ENCODE data around the gene BANP. TPM values are rescaled to one million over a fixed set of nuclear protein-coding genes. Genes with fewer than 3 reads are reported as not detected.
"Not testable (repeated sequence)": the region's sequence is repeated elsewhere in the genome, so short reads cannot be mapped to it uniquely, and the experiment has no call there.

The BANP gene
- total RNA-seq, 1 donor from 2014 or later: 44.0 TPM

DNA sequence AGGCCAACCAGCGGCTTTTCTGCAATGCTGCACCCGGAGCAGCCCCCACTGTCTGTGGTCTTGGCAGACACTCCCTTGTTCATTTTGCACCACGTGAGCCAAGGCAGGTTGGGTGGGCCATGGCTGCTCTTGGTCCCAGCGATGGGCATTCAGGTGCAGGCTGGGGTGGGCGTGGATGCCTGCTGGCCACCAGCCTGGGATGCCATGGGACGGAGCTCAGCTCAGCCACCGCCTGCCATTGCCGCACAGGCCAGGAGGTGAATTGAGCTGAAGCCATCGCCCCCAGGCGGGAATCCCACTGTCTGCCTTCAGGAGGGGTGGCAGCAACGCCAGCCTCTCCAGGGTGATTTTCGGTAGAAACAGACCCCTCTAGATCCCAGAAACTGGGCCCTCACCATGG is 155.3 kb downstream of the BANP start:
- H3K27ac ChIP-seq; DNase-seq (ENCODE audit: extremely low spot score in 2 of 2); intact Hi-C loops (cut with DNase I); H3K9me3 ChIP-seq; H3K4me3 ChIP-seq; H3K4me1 ChIP-seq; H3K27me3 ChIP-seq; H3K36me3 ChIP-seq: not testable (repeated sequence)

DNA sequence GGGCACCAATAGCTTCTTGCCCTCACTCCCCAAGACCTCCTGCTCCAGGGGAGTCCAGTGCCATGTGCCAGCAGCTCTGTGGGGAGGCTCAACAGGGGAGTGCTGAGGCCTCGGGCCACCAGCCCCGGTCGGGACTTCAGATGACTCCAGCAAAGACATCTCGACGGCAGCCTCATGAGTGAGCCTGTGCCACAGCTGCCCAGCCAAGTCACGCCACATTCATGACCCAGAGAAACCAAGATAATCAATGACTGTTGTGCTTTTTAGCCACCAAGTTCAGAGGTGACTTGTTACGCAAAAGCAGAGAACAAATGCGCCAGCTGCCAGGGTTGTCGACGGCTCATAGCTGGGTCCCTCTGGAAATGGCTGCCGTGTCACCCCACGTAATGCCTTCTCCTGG is 157.5 kb downstream of the BANP start:
- no peaks in the 10 kb centered on the region for H3K4me1 ChIP-seq
- no peaks in the 10 kb centered on the region for H3K36me3 ChIP-seq
- TF ChIP-seq, protein P1, sequence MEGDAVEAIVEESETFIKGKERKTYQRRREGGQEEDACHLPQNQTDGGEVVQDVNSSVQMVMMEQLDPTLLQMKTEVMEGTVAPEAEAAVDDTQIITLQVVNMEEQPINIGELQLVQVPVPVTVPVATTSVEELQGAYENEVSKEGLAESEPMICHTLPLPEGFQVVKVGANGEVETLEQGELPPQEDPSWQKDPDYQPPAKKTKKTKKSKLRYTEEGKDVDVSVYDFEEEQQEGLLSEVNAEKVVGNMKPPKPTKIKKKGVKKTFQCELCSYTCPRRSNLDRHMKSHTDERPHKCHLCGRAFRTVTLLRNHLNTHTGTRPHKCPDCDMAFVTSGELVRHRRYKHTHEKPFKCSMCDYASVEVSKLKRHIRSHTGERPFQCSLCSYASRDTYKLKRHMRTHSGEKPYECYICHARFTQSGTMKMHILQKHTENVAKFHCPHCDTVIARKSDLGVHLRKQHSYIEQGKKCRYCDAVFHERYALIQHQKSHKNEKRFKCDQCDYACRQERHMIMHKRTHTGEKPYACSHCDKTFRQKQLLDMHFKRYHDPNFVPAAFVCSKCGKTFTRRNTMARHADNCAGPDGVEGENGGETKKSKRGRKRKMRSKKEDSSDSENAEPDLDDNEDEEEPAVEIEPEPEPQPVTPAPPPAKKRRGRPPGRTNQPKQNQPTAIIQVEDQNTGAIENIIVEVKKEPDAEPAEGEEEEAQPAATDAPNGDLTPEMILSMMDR (IDR thresholded peaks at IDR 0.05): no peak
- no peak for TF ChIP-seq POLR2AphosphoS5 (IDR thresholded peaks at IDR 0.05; ENCODE audit: insufficient read depth in 1 of 2, low read depth in 1 of 2)
- no peaks in the 10 kb centered on the region for H3K27me3 ChIP-seq
- no peak overlapping the region for H3K27ac ChIP-seq
- intact Hi-C loops (cut with DNase I): no loop called here
- H3K9me3 ChIP-seq: no peaks in the 10 kb centered on the region
- no peak for DNase-seq (ENCODE audit: extremely low spot score in 2 of 2)
- H3K4me3 ChIP-seq: no peak overlapping the region

DNA sequence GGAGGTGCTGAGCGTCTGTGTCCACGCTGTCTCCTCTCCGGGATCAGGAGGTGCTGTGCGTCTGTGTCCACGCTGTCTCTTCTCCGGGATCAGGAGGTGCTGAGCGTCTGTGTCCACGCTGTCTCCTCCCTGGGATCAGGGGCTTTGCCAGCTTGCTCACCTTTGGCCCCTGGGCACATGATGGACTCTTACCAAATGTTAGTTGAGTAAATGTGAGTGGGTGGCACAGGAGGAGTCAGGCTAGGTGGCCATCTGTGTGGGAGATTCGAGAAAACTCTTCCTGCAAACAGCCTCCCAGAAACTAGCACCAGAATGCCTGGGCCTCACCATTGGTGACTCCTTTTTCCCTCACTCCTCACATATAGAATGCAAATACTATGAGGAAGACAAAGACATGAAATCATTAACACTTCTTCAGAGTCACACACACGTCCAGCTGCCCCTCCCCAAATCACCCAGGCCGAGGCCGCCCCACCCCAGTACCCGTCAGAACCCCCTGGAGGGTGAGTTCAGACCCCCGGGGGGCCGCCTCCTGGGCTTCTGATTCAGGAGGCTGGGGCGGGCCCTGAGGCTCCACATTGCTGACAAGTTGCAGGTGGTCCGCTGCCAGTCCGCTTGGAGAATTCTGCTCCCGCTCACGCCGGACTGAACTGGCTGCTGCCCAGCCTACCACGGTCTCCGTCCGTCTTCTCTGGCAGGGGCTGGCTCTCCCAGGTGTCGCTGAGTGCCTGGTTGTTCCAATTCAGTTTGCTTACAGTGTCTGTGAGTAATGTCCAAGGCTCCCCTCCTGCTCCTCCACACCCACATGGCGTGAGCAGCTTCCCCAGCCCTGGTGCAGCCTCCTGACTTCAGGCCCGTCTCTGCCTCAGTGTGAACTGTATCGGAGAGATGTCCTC is 158.7 kb downstream of the BANP start:
- H3K27ac ChIP-seq; intact Hi-C loops (cut with DNase I); H3K4me3 ChIP-seq; H3K36me3 ChIP-seq; H3K4me1 ChIP-seq; DNase-seq (ENCODE audit: extremely low spot score in 2 of 2); H3K9me3 ChIP-seq; H3K27me3 ChIP-seq: not testable (repeated sequence)

DNA sequence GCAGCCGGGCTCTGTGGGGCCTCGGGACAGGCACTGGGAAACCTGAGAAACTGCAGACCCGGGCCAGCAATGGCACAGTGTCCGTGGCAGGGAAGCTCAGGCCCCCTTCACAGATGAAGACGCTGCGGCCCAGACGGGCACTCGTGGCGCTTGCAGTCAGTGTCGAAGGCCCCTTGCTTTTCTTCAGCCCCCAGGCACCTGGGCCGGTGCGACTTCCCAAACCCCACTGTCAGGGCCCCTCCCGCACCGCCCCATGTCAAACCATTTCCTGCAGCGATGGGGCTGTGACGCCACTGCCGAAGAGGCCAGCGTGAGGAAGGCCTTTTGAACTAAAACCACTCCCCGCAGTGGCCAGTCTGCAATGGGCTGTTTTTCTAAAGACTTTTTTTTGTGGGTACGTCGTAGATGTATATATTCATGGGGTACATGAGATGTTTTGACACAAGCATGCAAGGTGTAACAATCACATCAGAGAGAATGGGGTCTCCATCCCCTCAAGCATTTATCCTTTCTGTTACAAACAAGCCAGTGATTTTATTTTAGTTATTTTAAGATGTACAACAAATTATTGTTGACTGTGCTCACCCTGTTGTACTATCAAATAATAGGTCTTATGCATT is 159.8 kb downstream of the BANP start:
- H3K27me3 ChIP-seq; H3K4me1 ChIP-seq; H3K36me3 ChIP-seq; intact Hi-C loops (cut with DNase I); H3K27ac ChIP-seq; H3K9me3 ChIP-seq; H3K4me3 ChIP-seq; DNase-seq (ENCODE audit: extremely low spot score in 2 of 2): not testable (repeated sequence)

DNA sequence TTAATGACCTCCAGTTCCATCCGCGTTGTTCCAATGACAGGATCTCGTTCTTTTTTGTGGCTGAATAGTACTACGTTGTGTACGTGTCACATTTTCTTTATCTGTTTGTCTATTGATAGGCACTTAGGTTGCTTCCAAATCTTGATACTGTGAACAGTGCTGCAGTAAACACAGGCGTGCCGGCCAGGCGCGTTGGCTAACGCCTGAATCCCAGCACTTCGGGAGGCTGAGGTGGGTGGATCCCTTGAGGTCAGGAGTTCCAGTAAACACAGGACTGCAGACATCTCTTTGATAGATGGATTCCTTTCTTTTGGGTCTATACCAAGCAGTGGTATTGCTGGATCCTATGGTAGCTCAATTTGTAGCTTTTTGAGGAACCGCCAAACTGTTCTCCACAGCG is 160.7 kb downstream of the BANP start:
- H3K27me3 ChIP-seq; H3K36me3 ChIP-seq; H3K9me3 ChIP-seq; H3K27ac ChIP-seq; H3K4me3 ChIP-seq; H3K4me1 ChIP-seq; intact Hi-C loops (cut with DNase I); DNase-seq (ENCODE audit: extremely low spot score in 2 of 2): not testable (repeated sequence)

DNA sequence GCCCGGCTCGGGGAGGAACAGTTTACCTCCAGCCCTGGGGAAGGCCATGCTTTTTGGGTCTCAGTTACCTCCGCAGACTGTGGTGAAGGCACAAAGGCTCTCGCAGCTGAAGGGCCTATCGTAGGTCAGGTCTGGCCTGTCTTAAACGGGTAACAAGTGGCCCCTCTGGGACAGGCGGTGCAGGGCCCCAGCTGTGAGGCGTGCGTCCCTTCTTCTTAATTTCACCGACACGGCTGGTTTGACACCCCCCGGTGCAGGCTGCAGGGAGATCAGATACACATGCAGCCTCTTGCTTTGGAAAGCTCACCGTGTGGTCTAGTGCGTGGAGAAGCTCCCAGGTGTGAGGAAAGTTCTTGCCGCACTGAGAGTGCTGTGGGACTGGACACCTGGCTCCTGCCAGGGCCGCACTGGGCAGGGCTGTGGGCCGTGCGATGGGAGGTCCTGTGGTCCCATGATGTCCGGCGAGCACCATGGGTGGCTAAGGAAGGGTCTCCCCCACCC is 162.4 kb downstream of the BANP start:
- Histone ChIP-seq H3K9me3 (no peaks in the 10 kb centered on the region), H3K4me3 (no peak overlapping the region), H3K36me3 (no peaks in the 10 kb centered on the region), H3K27ac (no peak overlapping the region), H3K4me1 (peaks cover 5% of the 10 kb centered on the region), H3K27me3 (no peaks in the 10 kb centered on the region)
- no peak for DNase-seq (ENCODE audit: extremely low spot score in 2 of 2)
- intact Hi-C loops (cut with DNase I): no loop called here
- no peak for TF ChIP-seq POLR2A (IDR thresholded peaks at IDR 0.05)
- TF ChIP-seq, protein P1 (IDR thresholded peaks at IDR 0.05): no peak
- no peak for TF ChIP-seq POLR2AphosphoS5 (IDR thresholded peaks at IDR 0.05; ENCODE audit: insufficient read depth in 1 of 2, low read depth in 1 of 2)

DNA sequence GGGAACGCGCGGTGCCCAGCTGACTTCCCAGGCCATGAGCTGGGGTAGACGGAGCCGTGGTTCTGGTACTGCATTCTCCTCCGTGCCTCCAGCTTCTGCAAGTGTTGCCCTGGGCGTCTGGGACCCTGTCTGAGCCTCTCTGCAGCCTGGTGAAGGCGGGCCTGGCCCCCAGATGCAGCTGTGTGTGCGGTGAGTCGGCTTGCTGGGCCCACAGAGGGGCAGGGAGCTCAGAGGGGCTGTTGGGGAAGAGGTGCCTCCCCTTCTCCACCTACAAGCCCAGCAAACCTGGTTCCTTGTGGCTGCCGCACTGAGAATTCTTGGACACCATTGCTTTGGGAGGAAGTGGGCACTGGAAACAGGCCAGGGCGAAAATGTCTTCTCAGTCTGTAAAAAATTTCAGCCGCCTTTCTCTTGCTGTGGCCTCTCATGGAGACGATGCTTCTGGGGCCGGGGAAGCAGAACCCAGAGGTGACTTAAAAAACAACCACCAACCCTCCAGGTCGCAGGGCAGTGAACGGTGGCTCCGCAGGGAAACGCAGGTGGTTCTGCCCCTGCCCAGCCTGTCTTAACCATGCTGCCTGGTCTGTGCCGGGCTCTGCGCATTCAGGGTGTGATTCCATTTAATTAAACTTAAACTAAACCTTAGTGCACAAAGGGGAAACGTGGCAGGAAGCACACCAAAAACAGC is 163.5 kb downstream of the BANP start:
- H3K4me3 ChIP-seq; H3K27me3 ChIP-seq; H3K9me3 ChIP-seq; DNase-seq (ENCODE audit: extremely low spot score in 2 of 2); H3K27ac ChIP-seq; H3K36me3 ChIP-seq; intact Hi-C loops (cut with DNase I): not testable (repeated sequence)
- peaks cover 15% of the 10 kb centered on the region for H3K4me1 ChIP-seq
